ENCODE data around the gene CIB4.

DNA sequence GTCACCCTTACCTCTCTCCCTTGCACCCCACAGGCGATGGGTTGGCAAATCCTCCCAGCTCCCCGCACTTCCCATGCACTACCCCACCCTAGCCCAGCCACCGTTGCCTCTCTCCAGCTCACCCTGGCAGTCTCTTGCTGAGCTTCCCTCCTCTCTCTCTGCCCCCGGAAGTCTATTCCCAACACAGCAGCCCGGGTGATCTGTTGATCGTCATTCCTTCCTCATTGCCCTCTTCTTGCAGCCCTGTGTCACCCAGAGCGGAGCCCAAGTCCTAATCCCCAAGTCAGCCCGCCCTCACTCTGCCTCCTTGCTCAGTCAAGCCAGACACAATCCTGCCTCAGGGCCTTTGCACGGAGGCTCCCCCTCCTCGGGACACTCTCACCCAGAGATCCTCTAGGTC lies 55.2 kb downstream of the CIB4 start:
- TF ChIP-seq CTCF (IDR thresholded peaks at IDR 0.05) (no peak), POLR2A (IDR thresholded peaks at IDR 0.05) (no peak), POLR2AphosphoS5 (IDR thresholded peaks at IDR 0.05; ENCODE audit: insufficient read depth in 1 of 2, low read depth in 1 of 2) (no peak)

Measured in vagina (tissue), 2 donors.